NCI-H2196 (cell line): ENCODE measurements around the gene HIVEP3.

ENCODE experiments used
- DNase-seq: peaks from one replicate; lab custom pipeline; 2025; ENCODE audit not compliant: unreplicated experiment; lab: John Stamatoyannopoulos, UW

Gene HIVEP3

GRCh38 chr1:41894101-41894807 lies 24.5 kb downstream of the HIVEP3 start:
- DNase-seq, result no peak

GRCh38 chr1:41892301-41892781 lies 26.4 kb downstream of the HIVEP3 start:
- DNase-seq, result no peak

GRCh38 chr1:41891199-41891896 lies 27.4 kb downstream of the HIVEP3 start:
- no peak for DNase-seq

GRCh38 chr1:41890825-41891198 lies 27.9 kb downstream of the HIVEP3 start:
- DNase-seq, result no peak

- DNase-seq, result no peak
These were observed 29.0 kb downstream of the HIVEP3 start for GRCh38 chr1:41889506-41890414.

GRCh38 chr1:41888756-41889155 lies 30.0 kb downstream of the HIVEP3 start:
- DNase-seq, result no peak

- no peak for DNase-seq
These were observed 31.4 kb downstream of the HIVEP3 start for GRCh38 chr1:41887365-41887764.

- no peak for DNase-seq
These were observed 34.2 kb downstream of the HIVEP3 start for GRCh38 chr1:41884256-41885230.

- DNase-seq, result no peak
These were observed 35.2 kb downstream of the HIVEP3 start for GRCh38 chr1:41883507-41883906.

- DNase-seq, result no peak
These were observed 36.2 kb downstream of the HIVEP3 start for GRCh38 chr1:41882486-41882885.

- DNase-seq, result peak; percentile 34
These were observed 36.6 kb downstream of the HIVEP3 start for GRCh38 chr1:41882068-41882477.

GRCh38 chr1:41880950-41881885 lies 37.5 kb downstream of the HIVEP3 start:
- DNase-seq, result no peak

GRCh38 chr1:41880261-41880660 lies 38.5 kb downstream of the HIVEP3 start:
- no peak for DNase-seq

- no peak for DNase-seq
These were observed 39.1 kb downstream of the HIVEP3 start for GRCh38 chr1:41879617-41880016.

GRCh38 chr1:41878911-41879310 lies 39.8 kb downstream of the HIVEP3 start:
- no peak for DNase-seq

- DNase-seq, result no peak
These were observed 40.2 kb downstream of the HIVEP3 start for GRCh38 chr1:41878495-41878894.

- no peak for DNase-seq
These were observed 41.9 kb downstream of the HIVEP3 start for GRCh38 chr1:41876576-41877445.

- DNase-seq, result no peak
These were observed 43.2 kb downstream of the HIVEP3 start for GRCh38 chr1:41875487-41875886.
